GM18526 (cell line): ENCODE measurements around the gene C2CD4A.

ENCODE experiments used
- POLR2A ChIP-seq: IDR thresholded peaks from 3 replicates; pipeline ENCODE4 v1.6.1; 2011; ENCODE audit not compliant: insufficient read length; ENCODE audit errors: extremely low read depth

Gene C2CD4A

GRCh38 chr15:62054979-62055378, 11.8 kb upstream of the C2CD4A start:
- no peak for TF ChIP-seq POLR2A

GRCh38 chr15:62057341-62057980, 9.3 kb upstream of the C2CD4A start:
- no peak for TF ChIP-seq POLR2A

- TF ChIP-seq POLR2A, result no peak
These were observed 8.3 kb upstream of the C2CD4A start for GRCh38 chr15:62058327-62059028.

- TF ChIP-seq POLR2A, result no peak
These were observed 7.5 kb upstream of the C2CD4A start for GRCh38 chr15:62059108-62059815.

- TF ChIP-seq POLR2A, result no peak
These were observed 7.0 kb upstream of the C2CD4A start for GRCh38 chr15:62059816-62060112.

- peak; percentile 86 for TF ChIP-seq POLR2A
These were observed 6.5 kb upstream of the C2CD4A start, which contains the start of gene VPS13C for GRCh38 chr15:62060113-62060895. Gene VPS13C (minus strand): TSS chr15:62060447. CDS start chr15:62060374, 73 bp downstream.

GRCh38 chr15:62060896-62061280, 5.9 kb upstream of the C2CD4A start:
- no peak for TF ChIP-seq POLR2A

GRCh38 chr15:62063825-62064635, 2.7 kb upstream of the C2CD4A start:
- TF ChIP-seq POLR2A, result no peak

GRCh38 chr15:62067448-62068044, 769 bp downstream of the C2CD4A start:
- no peak for TF ChIP-seq POLR2A

- TF ChIP-seq POLR2A, result no peak
These were observed 1.5 kb downstream of the C2CD4A start for GRCh38 chr15:62068071-62068809.

- TF ChIP-seq POLR2A, result no peak
These were observed 2.0 kb downstream of the C2CD4A start for GRCh38 chr15:62068810-62069167.

GRCh38 chr15:62069551-62069950, 2.8 kb downstream of the C2CD4A start:
- TF ChIP-seq POLR2A, result no peak

GRCh38 chr15:62071711-62072308, 5.0 kb downstream of the C2CD4A start:
- no peak for TF ChIP-seq POLR2A
